HG03103 (cell line): ENCODE results near the gene DNAH3.
"Not testable (repeated sequence)": the region's sequence is repeated elsewhere in the genome, so short reads cannot be mapped to it uniquely, and the experiment has no call there.

Experiments
- ATAC-seq: cut with Tn5 transposase; IDR thresholded peaks from one replicate; pipeline ENCODE4 v1.9.1; 2021; ENCODE audit warnings: low read depth; ENCODE audit not compliant: unreplicated experiment

DNAH3 gene

GRCh38 chr16:21167929-21168602 is 17.4 kb upstream of the DNAH3 start:
- ATAC-seq, result no peak

DNA sequence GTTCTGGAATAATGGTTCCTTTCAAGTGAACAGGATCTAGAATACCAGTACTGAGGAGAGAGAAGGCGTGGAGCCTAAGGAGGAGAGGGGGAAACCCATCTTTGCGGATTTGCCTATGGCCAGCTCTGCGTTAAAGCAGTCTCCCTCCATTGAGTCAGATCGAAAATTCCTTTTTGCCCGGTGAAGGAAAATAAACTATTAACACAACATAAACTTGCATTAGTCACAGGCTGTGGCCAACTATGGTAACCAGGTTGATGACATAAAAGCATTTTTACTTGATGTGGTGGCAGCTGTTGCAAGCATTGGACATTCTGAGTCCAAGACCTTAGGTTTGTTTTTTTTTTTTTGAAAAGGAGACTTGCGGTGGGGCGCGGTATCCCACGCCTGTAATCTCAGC is 16.7 kb upstream of the DNAH3 start:
- ATAC-seq, result no peak

DNA sequence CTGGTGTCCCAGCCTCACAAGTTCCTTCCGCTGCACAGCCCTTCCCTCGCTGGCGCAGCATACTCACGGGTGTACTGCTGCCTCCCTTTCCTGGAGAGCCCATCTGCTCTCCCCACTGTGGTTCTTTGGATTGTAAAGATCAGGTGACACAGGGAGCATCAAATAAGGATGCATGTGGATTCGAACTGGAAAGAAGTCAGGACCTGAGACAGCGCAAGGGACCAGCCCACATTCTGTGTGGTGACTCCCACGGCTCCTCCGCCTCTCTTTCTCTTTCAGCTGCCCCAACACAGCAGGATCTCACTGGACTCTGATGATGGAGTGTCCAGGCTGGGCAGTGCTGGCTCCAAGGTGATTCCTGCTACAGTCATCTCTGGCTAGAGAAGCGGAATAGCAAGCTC is 15.9 kb upstream of the DNAH3 start:
- no peak for ATAC-seq

DNA sequence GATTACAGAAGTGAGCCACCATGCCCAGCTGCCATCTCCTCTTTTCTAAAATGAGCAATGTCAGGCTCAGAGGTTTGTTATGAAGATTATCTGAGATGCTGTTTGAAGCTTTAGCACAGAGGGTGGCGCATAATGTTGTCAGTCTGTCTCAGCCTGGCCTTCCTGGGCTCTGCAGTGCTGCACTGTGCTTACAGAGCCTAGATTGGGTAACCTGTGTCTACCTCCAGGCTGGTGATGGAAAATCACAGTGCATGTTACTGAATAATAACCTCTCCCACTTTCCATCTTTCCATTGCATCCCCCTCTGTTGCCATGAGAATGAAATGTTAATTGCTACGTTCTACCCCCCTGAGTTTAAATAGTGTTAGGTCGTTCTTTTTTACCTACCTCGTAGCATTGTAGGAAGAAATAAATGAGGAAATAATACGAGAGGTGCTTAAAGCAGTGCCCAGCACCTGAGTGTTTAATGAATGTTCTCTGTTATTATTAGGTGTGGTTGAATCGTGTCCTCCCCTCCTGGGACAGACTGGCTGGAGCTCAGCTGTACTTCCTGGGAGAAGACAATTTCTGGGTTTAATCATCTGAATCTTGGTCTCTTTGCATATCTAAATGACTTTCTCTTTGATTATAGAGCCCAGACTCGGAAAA is 14.0 kb upstream of the DNAH3 start:
- no peak for ATAC-seq

- no peak for ATAC-seq
These were observed 12.9 kb upstream of the DNAH3 start for GRCh38 chr16:21163576-21163975.

GRCh38 chr16:21162661-21163151 is 12.1 kb upstream of the DNAH3 start:
- ATAC-seq, result no peak

GRCh38 chr16:21161211-21161610 is 10.6 kb upstream of the DNAH3 start:
- ATAC-seq, result no peak

GRCh38 chr16:21160276-21160675 is 9.6 kb upstream of the DNAH3 start:
- no peak for ATAC-seq

DNA sequence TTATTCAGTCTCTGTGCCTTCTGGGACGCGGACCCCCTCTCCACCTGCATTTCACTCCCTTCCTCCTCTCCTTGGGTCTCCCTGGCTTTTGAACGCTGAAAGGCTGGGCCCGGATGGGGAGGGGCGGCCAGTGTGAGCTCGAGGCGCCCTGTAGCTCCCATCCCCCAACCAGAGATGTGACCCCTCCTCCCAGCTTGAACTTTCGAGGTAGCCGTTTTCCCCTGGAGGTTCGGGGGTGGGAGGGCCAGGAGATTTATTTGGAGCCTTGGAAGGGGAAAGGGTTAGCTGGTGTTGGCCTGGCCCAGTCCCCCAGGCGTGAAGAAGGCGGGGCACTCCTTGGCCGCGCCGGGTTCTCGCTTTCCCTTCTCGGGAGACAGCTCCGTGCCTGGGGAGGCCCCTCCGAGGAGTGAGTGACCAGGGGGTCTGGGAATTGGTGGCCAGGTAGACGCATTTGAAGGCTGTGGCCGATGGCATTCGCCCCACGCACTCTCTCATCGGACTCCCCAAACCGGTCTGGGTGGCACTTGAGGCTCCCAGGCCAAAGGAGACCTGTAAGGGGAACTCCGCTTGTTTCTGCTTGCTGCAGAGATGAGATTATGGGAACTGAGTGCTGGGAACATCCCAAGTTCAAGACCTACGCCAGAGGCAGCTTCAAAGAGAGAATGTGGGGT is 8.8 kb upstream of the DNAH3 start:
- ATAC-seq, result no peak

GRCh38 chr16:21158208-21159110 is 7.8 kb upstream of the DNAH3 start, which contains the start of gene LDAF1:
Gene LDAF1, plus strand, starts transcription at chr16:21158674. Its CDS starts 2,509 bp downstream, at chr16:21161183.
- peak; percentile 84 for ATAC-seq

GRCh38 chr16:21157632-21158031 is 7.0 kb upstream of the DNAH3 start:
- no peak for ATAC-seq

DNA sequence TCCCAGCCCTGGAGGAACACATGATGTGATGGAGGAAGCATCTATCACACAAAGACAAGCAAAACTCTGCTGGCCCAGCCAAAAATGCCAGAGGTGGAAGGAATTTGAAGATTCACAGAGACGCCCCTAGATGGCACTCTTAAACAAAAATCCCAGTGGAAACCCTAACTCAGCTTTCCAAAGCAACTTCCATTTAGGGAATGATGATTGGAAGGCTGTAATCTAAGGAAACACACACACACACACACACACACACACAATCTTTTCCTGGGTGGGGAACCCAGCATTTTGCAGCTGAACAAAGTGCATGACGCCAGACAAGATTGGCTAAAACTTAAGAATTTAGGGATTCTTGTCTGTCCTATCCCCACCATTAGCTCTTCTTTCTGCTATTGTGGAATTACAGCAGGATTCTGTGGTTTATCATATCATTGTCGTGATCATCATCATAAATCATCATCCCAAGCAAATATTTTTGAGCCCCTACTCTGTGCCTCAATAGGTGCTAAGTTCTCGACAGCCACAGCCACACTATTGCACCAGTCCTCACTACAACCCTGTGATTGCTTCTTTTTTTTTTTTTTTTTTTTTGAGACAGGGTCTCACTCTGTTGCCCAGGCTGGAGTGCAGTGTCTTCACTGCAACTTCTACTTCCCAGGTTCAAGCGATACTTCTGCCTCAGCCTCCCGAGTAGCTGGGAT is 6.3 kb upstream of the DNAH3 start:
- ATAC-seq, result no peak

GRCh38 chr16:21156011-21156410 is 5.4 kb upstream of the DNAH3 start:
- ATAC-seq, result not testable (repeated sequence)

DNA sequence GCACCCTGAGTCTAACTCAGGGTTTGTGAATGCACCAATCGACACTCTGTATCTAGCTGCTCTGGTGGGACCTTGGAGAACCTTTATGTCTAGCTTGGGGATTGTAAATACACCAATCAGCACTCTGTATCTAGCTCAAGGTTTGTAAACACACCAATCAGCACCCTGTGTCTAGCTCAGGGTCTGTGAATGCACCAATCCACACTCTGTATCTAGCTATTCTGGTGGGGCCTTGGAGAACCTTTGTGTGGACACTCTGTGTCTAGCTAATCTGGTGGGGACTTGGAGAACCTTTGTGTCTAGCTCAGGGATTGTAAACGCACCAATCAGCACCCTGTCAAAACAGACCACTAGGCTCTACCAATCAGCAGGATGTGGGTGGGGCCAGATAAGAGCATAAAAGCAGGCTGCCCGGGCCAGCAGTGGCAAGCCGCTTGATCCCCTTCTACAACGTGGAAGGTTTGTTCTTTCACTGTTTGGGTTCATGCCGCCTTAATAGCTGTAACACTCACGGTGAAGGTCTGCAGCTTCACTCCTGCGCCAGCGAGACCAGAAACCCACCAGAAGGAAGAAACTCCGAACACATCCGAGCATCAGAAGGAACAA is 2.6 kb upstream of the DNAH3 start:
- ATAC-seq, result not testable (repeated sequence)

DNA sequence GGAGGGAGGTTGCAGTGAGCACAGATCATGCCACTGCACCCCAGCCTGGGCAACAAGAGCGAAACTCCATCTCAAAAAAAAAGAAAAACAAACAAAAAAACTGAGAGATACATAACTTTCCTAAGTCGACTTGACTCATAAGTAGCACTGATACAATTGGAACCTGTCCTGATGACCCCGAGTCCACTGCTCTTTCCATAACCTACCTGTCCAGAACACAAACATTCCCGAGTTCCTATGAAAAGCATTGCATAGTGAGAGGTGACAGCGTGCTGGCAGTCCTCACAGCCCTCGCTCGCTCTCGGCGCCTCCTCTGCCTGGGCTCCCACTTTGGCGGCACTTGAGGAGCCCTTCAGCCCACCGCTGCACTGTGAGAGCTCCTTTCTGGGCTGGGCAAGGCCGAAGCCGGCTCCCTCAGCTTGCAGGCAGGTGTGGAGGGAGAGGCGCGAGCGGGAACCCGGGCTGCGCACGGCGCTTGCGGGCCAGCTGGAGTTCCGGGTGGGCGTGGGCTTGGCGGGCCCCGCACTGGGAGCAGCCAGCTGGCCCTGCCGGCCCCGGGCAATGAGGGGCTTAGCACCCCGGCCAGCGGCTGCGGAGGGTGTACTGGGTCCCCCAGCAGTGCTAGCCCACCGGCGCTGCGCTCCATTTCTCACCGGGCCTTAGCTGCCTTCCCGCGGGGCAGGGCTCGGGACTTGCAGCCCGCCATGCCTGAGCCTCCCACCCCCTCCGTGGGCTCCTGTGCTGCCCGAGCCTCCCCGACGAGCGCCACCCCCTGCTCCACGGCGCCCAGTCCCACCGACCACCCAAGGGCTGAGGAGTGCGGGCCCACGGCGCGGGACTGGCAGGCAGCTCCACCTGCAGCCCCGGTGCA is 1.7 kb upstream of the DNAH3 start:
- not testable (repeated sequence) for ATAC-seq

DNA sequence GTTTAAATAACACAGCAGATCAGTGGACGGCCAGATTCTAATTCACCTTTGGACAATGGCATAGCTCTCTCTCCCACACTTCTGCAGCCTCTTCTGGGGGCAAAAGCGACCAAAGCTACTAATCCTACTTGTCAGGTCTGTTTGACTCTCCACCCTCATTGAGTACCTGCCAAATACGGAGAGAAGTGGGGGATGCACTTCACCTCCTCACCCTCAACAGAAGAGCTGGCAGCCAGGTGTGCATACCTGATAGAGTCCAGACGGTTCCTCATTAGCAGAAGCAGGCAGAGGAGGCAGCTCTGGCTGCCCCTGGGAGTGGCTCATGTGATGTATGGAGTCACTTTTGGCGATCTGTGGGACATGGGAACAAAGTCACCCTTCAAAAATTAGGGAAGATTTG is 4.9 kb downstream of the DNAH3 start:
- no peak for ATAC-seq

- ATAC-seq, result no peak
These were observed 16.6 kb downstream of the DNAH3 start for GRCh38 chr16:21134053-21134452.

DNA sequence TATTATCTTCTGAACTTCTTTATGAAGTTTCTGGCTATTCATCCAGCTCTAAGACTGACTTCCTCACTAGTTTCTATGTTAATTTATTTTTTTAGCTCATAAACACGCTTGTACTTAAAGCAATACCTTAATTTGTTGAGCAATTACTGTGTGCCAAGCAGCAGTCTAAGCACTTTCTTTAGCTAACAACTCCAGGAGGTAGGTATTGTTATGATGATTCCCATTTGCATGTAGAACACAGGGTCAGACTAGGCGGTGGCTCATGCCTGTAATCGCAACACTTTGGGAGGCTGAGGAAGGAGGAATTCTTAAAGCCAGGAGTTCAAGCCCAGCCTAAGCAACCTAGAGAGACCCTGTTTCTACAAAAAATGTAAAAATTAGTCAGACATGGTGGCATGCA is 19.8 kb downstream of the DNAH3 start:
- no peak for ATAC-seq

GRCh38 chr16:21128991-21129390 is 21.7 kb downstream of the DNAH3 start:
- no peak for ATAC-seq
